Measurements from ENCODE around the gene KMT2B.

- no peak for TF ChIP-seq CTCF (IDR thresholded peaks at IDR 0.05)
- no peak for TF ChIP-seq EZH2 (IDR thresholded peaks at IDR 0.05; ENCODE audit: borderline replicate concordance, insufficient read depth, low read depth, low read length, poor library complexity, severe bottlenecking)
These were observed 26.9 kb downstream of the KMT2B start for GRCh38 chr19:35744430-35745327.
